GM23248 (cell line): ENCODE data around the gene PTDSS2.

ENCODE experiments used
- EZH2 ChIP-seq: fragments of 200-600 bp; sonication (generic); IDR thresholded peaks from 2 replicates; pipeline ENCODE4 v1.6.1; 2018; ENCODE audit warnings: antibody characterized with exemption, mild to moderate bottlenecking; ENCODE audit not compliant: insufficient read depth, poor library complexity, severe bottlenecking
- EZH2phosphoT487 ChIP-seq: fragments of 200-600 bp; sonication (generic); IDR thresholded peaks from 2 replicates; pipeline ENCODE4 v1.6.1; 2018; ENCODE audit warnings: antibody characterized with exemption, moderate library complexity, mild to moderate bottlenecking, low read depth; ENCODE audit not compliant: insufficient read depth

GRCh38 chr11:477052-477715, 27.1 kb downstream of the PTDSS2 start:
- TF ChIP-seq EZH2, result no peak
- TF ChIP-seq EZH2phosphoT487, result no peak
